ENCODE data around the gene GSKIP.

Gene GSKIP

GRCh38 chr14:96421236-96421635, 57.9 kb downstream of the GSKIP start:
- H3K36me3 Mint-ChIP-seq, result no peaks in the 10 kb centered on the region
- no peaks in the 10 kb centered on the region for H3K9me3 Mint-ChIP-seq
- H3K27me3 Mint-ChIP-seq, result peaks cover 9% of the 10 kb centered on the region
- no peak overlapping the region for H3K27ac Mint-ChIP-seq
- ATAC-seq, result no peak
- H3K4me1 Mint-ChIP-seq, result peaks cover 9% of the 10 kb centered on the region
- H3K4me3 Mint-ChIP-seq, result no peak overlapping the region

GRCh38 chr14:96422992-96423391, 59.7 kb downstream of the GSKIP start:
- H3K27me3 Mint-ChIP-seq, result peaks cover 9% of the 10 kb centered on the region
- no peak for ATAC-seq
- H3K4me3 Mint-ChIP-seq, result no peak overlapping the region
- no peaks in the 10 kb centered on the region for H3K36me3 Mint-ChIP-seq
- no peak overlapping the region for H3K27ac Mint-ChIP-seq
- H3K9me3 Mint-ChIP-seq, result no peaks in the 10 kb centered on the region
- peaks cover 18% of the 10 kb centered on the region for H3K4me1 Mint-ChIP-seq

GRCh38 chr14:96423446-96424108, 60.3 kb downstream of the GSKIP start:
- Mint-ChIP-seq H3K4me3 (peak overlapping the region; percentile 74), H3K9me3 (no peaks in the 10 kb centered on the region), H3K27me3 (peaks cover 9% of the 10 kb centered on the region), H3K36me3 (no peaks in the 10 kb centered on the region), H3K27ac (no peak overlapping the region), H3K4me1 (peaks cover 18% of the 10 kb centered on the region)
- peak; percentile 12 for ATAC-seq

GRCh38 chr14:96424109-96424989, 61.0 kb downstream of the GSKIP start:
- H3K27ac Mint-ChIP-seq, result no peak overlapping the region

GRCh38 chr14:96434040-96434439, 70.7 kb downstream of the GSKIP start:
- H3K4me1 Mint-ChIP-seq, result no peaks in the 10 kb centered on the region
- no peaks in the 10 kb centered on the region for H3K9me3 Mint-ChIP-seq
- H3K4me3 Mint-ChIP-seq, result no peak overlapping the region
- H3K27me3 Mint-ChIP-seq, result no peaks in the 10 kb centered on the region
- ATAC-seq, result no peak
- H3K27ac Mint-ChIP-seq, result peak overlapping the region; percentile 27
- H3K36me3 Mint-ChIP-seq, result no peaks in the 10 kb centered on the region

More at GRCh38 chr14:96424109-96424989, 61.0 kb downstream of the GSKIP start:
- no peaks in the 10 kb centered on the region for H3K36me3 Mint-ChIP-seq
- peak overlapping the region; percentile 74 for H3K4me3 Mint-ChIP-seq
- H3K27me3 Mint-ChIP-seq, result peaks cover 9% of the 10 kb centered on the region
- ATAC-seq, result peak; percentile 72
- H3K4me1 Mint-ChIP-seq, result peaks cover 18% of the 10 kb centered on the region
- no peaks in the 10 kb centered on the region for H3K9me3 Mint-ChIP-seq

All from stimulated activated memory B cell treated with anti-CD40 and anti-IgM and Interleukin-4, amounts not matched to agents 10 μg/mL and 1 μg/mL and 100 μg/mL, for 72 hours (primary cell).